AG04450 (cell line): Measurements from ENCODE around the gene CIITA. TPM values are rescaled to one million over a fixed set of nuclear protein-coding genes. Genes with fewer than 3 reads are reported as not detected.

Source experiments
- CTCF ChIA-PET: fragments of 300-600, 350-600 bp; formaldehyde crosslinking; extraction: SDS; loops from one replicate; lab custom pipeline; 2022; ENCODE audit warnings: antibody characterized with exemption, inconsistent platforms; lab: Charles Lee
- POLR2A ChIA-PET: fragments of 350-600 bp; formaldehyde crosslinking; extraction: SDS; loops from one replicate; lab custom pipeline; 2021; ENCODE audit warnings: antibody characterized with exemption, inconsistent platforms; lab: Yijun Ruan, JAX
- DNase-seq: peaks from one replicate; pipeline ENCODE4 v3.0.0-alpha.2; 2011; ENCODE audit warnings: low read depth, low spot score
- H3K27ac ChIP-seq: one replicate; pipeline ENCODE4 v1.5.1; 2012; ENCODE audit warnings: low read depth, low read length, control low read depth
- H3K27me3 ChIP-seq: one replicate; pipeline ENCODE4 v1.6.0; 2012; ENCODE audit warnings: low read length; ENCODE audit not compliant: control insufficient read depth, insufficient read depth
- H3K4me3 ChIP-seq: 2 replicates; pipeline ENCODE4 v1.5.1; 2011; ENCODE audit warnings: mild to moderate bottlenecking, low read depth, low read length, control low read depth
- H3K9me3 ChIP-seq: 2 replicates; pipeline ENCODE4 v1.5.1; 2012; ENCODE audit warnings: low read length; ENCODE audit not compliant: control insufficient read depth, insufficient read depth
- polyA plus RNA-seq: library from polyadenylated mRNA; depleted of rRNA; stranded (reverse); fragments of >200 nt; gene quantifications from 2 replicates; pipeline ENCODE4 v1.2.3, GENCODE V29; 2011
- TF ChIP-seq, protein P1 (sequence below): IDR thresholded peaks from 2 replicates; pipeline ENCODE4 v1.5.1; 2011; ENCODE audit warnings: low read depth, low read length, control low read depth, inconsistent platforms

Gene CIITA
- polyA plus RNA-seq, 1 experiment = 0.04 TPM

DNA sequence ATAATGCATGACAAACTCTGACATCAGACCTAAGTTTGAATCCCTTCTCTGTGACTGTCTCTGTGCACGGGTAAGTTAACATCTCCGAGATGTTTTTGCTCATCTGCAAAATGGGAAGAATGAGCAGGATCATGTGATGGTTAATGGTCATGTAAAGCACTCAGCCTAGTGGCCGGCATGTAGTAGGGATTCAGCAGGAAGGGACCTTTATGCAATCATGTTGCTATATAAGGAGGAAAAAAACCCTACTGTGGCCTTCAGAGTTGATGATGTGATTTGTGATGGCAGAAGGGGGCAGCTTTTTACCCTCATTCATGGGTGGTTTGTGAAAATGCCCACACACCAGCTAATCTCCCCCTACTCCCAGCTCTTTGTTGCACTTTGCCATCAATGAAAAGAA, 91.5 kb downstream of the CIITA start:
- POLR2A ChIA-PET = interaction anchor here (0.6 to 3.0 kb wide), 2 partner anchors 82 to 287 kb away, joined by 3 to 20 read pairs; partner anchors contain the start of gene SOCS1
- Histone ChIP-seq H3K27ac (no peak overlapping the region), H3K9me3 (no peaks in the 10 kb centered on the region), H3K4me3 (no peak overlapping the region), H3K27me3 (no peaks in the 10 kb centered on the region)
- no peak for DNase-seq
- CTCF ChIA-PET = interaction anchor here (0.6 to 3.5 kb wide), 6 partner anchors 122 to 438 kb away, joined by 3 to 31 read pairs (median 6); partner anchors contain the start of gene SOCS1
- TF ChIP-seq, protein P1, sequence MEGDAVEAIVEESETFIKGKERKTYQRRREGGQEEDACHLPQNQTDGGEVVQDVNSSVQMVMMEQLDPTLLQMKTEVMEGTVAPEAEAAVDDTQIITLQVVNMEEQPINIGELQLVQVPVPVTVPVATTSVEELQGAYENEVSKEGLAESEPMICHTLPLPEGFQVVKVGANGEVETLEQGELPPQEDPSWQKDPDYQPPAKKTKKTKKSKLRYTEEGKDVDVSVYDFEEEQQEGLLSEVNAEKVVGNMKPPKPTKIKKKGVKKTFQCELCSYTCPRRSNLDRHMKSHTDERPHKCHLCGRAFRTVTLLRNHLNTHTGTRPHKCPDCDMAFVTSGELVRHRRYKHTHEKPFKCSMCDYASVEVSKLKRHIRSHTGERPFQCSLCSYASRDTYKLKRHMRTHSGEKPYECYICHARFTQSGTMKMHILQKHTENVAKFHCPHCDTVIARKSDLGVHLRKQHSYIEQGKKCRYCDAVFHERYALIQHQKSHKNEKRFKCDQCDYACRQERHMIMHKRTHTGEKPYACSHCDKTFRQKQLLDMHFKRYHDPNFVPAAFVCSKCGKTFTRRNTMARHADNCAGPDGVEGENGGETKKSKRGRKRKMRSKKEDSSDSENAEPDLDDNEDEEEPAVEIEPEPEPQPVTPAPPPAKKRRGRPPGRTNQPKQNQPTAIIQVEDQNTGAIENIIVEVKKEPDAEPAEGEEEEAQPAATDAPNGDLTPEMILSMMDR = 0 out of 2 replicates have a peak, but pooled peaks have one; percentile 16

DNA sequence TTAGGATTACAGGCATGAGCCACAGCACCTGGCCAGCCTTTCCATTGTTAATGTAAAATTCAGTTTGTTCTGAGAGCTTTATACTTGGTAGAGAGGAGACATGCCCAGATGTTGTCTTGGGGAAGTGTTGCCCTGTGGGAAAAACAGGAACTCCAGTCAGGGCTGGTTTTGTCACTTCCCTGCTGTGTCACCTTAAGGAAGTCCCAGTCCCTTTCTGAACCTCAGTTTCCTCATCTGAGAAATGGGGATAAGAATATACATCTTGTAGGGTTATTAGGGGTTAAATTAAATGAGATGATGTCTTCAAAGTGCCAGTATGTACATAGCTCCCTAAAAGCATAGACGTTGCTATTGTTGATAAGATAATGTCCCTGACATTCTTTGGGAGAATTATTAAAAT, 92.6 kb downstream of the CIITA start:
- Histone ChIP-seq H3K27me3 (no peaks in the 10 kb centered on the region), H3K4me3 (no peak overlapping the region), H3K27ac (no peak overlapping the region), H3K9me3 (no peaks in the 10 kb centered on the region)
- no peak for DNase-seq
- POLR2A ChIA-PET = interaction anchor here (3.0 kb wide), 1 partner anchor 286 kb away, joined by 20 read pairs; the partner anchor contains the start of gene SOCS1
- TF ChIP-seq, protein P1 = no peak
- CTCF ChIA-PET = interaction anchor here (0.6 to 3.5 kb wide), 5 partner anchors 190 to 1033 kb away, joined by 3 to 31 read pairs (median 5); partner anchors contain the start of gene SOCS1

DNA sequence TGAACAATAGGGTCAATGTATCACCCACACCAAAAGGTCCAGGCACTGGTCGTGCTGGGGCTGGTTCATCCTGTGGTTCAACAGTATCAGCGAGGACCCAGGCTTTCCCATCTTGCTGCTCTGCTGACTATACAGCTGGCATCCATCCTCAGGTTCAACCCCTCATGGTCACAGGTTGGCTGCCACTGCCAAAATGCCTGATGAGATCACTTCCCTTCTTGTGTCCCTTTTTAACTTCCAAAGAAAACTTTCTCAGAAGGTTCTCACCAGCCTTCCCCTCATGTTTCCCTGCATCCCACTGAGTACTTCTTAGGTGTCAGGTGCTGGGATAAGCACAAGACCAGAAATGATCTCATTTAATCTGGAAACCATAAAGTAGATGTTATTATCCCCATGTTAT, 93.1 kb downstream of the CIITA start:
- POLR2A ChIA-PET = interaction anchor here (0.6 to 3.0 kb wide), 3 partner anchors 79 to 286 kb away, joined by 8 to 20 read pairs (median 10); partner anchors contain the start of gene SOCS1
- TF ChIP-seq, protein P1 = no peak
- Histone ChIP-seq H3K27me3 (no peaks in the 10 kb centered on the region), H3K9me3 (no peaks in the 10 kb centered on the region), H3K4me3 (no peak overlapping the region), H3K27ac (no peak overlapping the region)
- no peak for DNase-seq
- CTCF ChIA-PET = interaction anchor here (0.7 to 3.5 kb wide), 3 partner anchors 283 to 386 kb away, joined by 6 to 31 read pairs (median 8); partner anchors contain the start of gene SOCS1

DNA sequence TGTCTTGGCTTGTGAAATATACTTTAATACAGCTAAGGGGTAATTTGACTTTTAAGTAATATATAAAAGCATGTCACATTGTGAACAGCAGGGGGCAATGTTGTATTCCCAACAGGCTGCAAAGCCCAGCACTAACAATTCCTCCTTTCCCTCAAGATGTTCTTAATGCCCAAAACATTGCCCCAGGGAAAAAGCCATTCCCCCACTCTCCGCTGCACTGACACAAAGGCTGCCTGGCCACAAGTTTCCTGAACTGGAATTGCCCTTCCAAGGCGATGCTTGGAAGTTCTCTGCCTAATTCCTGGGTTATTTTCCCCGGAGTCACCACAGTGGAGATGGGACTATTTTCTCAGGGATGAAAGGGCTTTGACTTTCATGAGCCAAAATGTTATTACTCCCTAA, 94.6 kb downstream of the CIITA start:
- H3K4me3 ChIP-seq = no peak overlapping the region
- peak; percentile 88 for DNase-seq
- peak overlapping the region; percentile 4 for H3K27ac ChIP-seq
- no peaks in the 10 kb centered on the region for H3K9me3 ChIP-seq
- no peaks in the 10 kb centered on the region for H3K27me3 ChIP-seq
- ChIA-PET POLR2A (interaction anchor here (0.5 to 2.3 kb wide), 5 partner anchors 107 to 286 kb away, joined by 3 to 26 read pairs (median 4); partner anchors contain the start of gene SOCS1), CTCF (interaction anchor here (0.6 to 3.7 kb wide), 20 partner anchors 9 to 416 kb away, joined by 3 to 45 read pairs (median 4); partner anchors contain the start of gene SOCS1)
- TF ChIP-seq, protein P1 = peak; percentile 75

DNA sequence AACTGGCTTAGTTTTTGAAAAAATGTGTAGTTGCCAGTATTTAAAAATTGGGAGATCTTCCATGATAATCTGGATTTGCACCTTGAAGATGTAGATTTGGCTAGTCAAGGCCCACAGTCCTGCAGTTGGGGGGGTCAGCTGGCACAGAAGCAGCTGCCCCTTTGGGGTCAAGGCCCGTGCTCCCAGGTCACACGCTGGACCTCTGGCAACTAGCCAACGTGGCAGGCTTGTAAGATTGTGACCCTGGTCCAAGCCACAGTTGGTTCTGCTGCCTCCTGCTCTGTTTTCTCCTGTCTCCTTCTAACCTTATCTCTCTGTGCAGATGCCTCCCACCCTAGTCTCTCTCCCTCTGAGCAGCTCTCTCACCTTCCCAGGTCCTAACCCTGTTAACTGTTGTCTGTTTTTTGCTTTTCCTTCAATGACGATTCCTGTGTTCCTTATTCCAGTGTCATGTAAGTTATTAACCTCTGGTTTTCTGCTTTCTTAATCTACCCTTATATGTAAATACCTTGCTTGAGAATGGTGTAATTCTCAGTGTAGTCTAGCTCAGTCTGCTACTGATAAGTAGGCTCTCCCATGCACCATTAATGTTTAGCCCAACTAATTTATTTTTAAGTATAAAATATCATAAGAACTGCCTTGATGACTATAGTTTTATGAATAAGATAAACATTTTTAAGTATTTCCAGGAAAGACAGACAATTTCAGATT, 95.3 kb downstream of the CIITA start:
- no peak for DNase-seq
- H3K27ac ChIP-seq = peak overlapping the region; percentile 39
- no peaks in the 10 kb centered on the region for H3K9me3 ChIP-seq
- ChIA-PET POLR2A (interaction anchor here (1.6 to 2.3 kb wide), 2 partner anchors 280 to 283 kb away, joined by 9 to 26 read pairs; partner anchors contain the start of gene SOCS1), CTCF (interaction anchor here (1.0 to 3.7 kb wide), 5 partner anchors 8 to 415 kb away, joined by 3 to 45 read pairs (median 4); partner anchors contain the start of gene SOCS1)
- TF ChIP-seq, protein P1 = no peak
- no peaks in the 10 kb centered on the region for H3K27me3 ChIP-seq
- no peak overlapping the region for H3K4me3 ChIP-seq
